Testis (tissue), 3 donors: ENCODE measurements around the gene WFIKKN2. TPM values are rescaled to one million over a fixed set of nuclear protein-coding genes. Genes with fewer than 3 reads are reported as not detected.

ENCODE experiments used
- DNase-seq: peaks from one replicate; pipeline ENCODE4 v3.0.0-alpha.2; 2019
- H3K27ac ChIP-seq, 2 donors: fragments of 200-600 bp; sonication (generic); one replicate each; pipeline ENCODE4 v1.5.1; 2019
- H3K27me3 ChIP-seq: fragments of 200-600 bp; sonication (generic); one replicate; pipeline ENCODE4 v1.5.1; 2019
- H3K36me3 ChIP-seq: fragments of 200-600 bp; sonication (generic); one replicate; pipeline ENCODE4 v1.5.1; 2017; ENCODE audit warnings: low read depth; ENCODE audit errors: missing control alignments
- H3K4me1 ChIP-seq: fragments of 200-600 bp; sonication (generic); one replicate; pipeline ENCODE4 v1.5.1; 2019
- H3K4me3 ChIP-seq, 2 donors: fragments of 200-600 bp; sonication (generic); one replicate each; pipeline ENCODE4 v1.5.1; 2017 to 2019
- H3K9me3 ChIP-seq: fragments of 200-600 bp; sonication (generic); one replicate; pipeline ENCODE4 v1.5.1; 2017
- CTCF ChIP-seq, 3 experiments: fragments of 450-650 bp in 2 of 3; fragments of 200-600 bp in 1 of 3; sonication (generic) in 1 of 3; IDR thresholded peaks; one replicate each; pipeline ENCODE4 v1.5.1; 2016 to 2019; ENCODE audit warnings: antibody characterized with exemption in 3 of 3, mild to moderate bottlenecking in 2 of 3, moderate library complexity in 1 of 3
- POLR2A ChIP-seq: fragments of 450-650 bp; IDR thresholded peaks from one replicate; pipeline ENCODE4 v1.6.1; 2017; ENCODE audit warnings: antibody characterized with exemption, mild to moderate bottlenecking, moderate library complexity
- WGBS, 2 donors: methylation state at CpG; one replicate each; pipeline ENCODE4 v1.1.5; 2018; 5-methylcytosine and 5-hydroxymethylcytosine counted together
- intact Hi-C: fragments of 100-400 bp; cut with DNase I; formaldehyde crosslinking; loops from one replicate; pipeline ENCODE4 v1.15.1; 2023; ENCODE audit warnings: low total_unique reads
- polyA plus RNA-seq: library from polyadenylated mRNA; stranded (reverse); fragments of 350-450 nt; fragmentation: Illumina TruSeq; extraction: RNeasy Lipid Tissue Mini Kit (QIAGEN cat#74804); gene quantifications from one replicate; pipeline ENCODE4 v1.2.3, GENCODE V29; 2014; ENCODE audit warnings: low read depth, low replicate concordance; ENCODE audit not compliant: insufficient read depth
- total RNA-seq, 2 donors: library from RNA; depleted of rRNA; stranded (reverse); fragments of >200 nt; gene quantifications; one replicate each; pipeline ENCODE4 v1.2.3, GENCODE V29; 2016

The WFIKKN2 gene
- total and polyA plus RNA-seq, 3 donors from 2014 or later: 3.7 to 7.3 (median 6.8) TPM

GRCh38 chr17:50792132-50792531 is 43.3 kb upstream of the WFIKKN2 start:
- Histone ChIP-seq H3K36me3 (no peaks in the 10 kb centered on the region), H3K4me1 (peaks cover 5% of the 10 kb centered on the region), H3K27me3 (no peaks in the 10 kb centered on the region), H3K27ac (no peak overlapping the region), H3K9me3 (no peaks in the 10 kb centered on the region), H3K4me3 (no peak overlapping the region)
- 83 to 86% methylated on average over 7 of the region's 7 CpGs for WGBS, 2 donors
- no peak for TF ChIP-seq CTCF (IDR thresholded peaks at IDR 0.05)
- TF ChIP-seq POLR2A: no peak
- intact Hi-C loops: no loop called here
- no peak for DNase-seq

GRCh38 chr17:50793007-50793406 is 42.4 kb upstream of the WFIKKN2 start:
- Histone ChIP-seq H3K27ac (no peak overlapping the region), H3K4me1 (peaks cover 9% of the 10 kb centered on the region), H3K36me3 (no peaks in the 10 kb centered on the region), H3K27me3 (no peaks in the 10 kb centered on the region), H3K9me3 (no peaks in the 10 kb centered on the region), H3K4me3 (no peak overlapping the region)
- no peak for DNase-seq
- no peak for TF ChIP-seq POLR2A
- TF ChIP-seq CTCF (IDR thresholded peaks at IDR 0.05): no peak
- WGBS, 2 donors: 95% methylated on average over 7 to 8 of the region's 8 CpGs
- intact Hi-C loops: no loop called here

GRCh38 chr17:50794361-50794760 is 41.0 kb upstream of the WFIKKN2 start:
- DNase-seq: no peak
- Histone ChIP-seq H3K36me3 (no peaks in the 10 kb centered on the region), H3K4me1 (peaks cover 9% of the 10 kb centered on the region), H3K9me3 (no peaks in the 10 kb centered on the region), H3K4me3 (no peak overlapping the region), H3K27me3 (no peaks in the 10 kb centered on the region), H3K27ac (no peak overlapping the region)
- TF ChIP-seq CTCF (IDR thresholded peaks at IDR 0.05) (no peak), POLR2A (no peak)
- intact Hi-C loops: no loop called here
- 96 to 98% methylated on average over 6 of the region's 6 CpGs for WGBS, 2 donors

- no peak for TF ChIP-seq POLR2A
- TF ChIP-seq CTCF (IDR thresholded peaks at IDR 0.05): no peak
- intact Hi-C loops: no loop called here
- no peak for DNase-seq
- Histone ChIP-seq H3K36me3 (no peaks in the 10 kb centered on the region), H3K4me1 (peaks cover 9% of the 10 kb centered on the region), H3K27ac (no peak overlapping the region), H3K4me3 (no peak overlapping the region), H3K9me3 (no peaks in the 10 kb centered on the region), H3K27me3 (no peaks in the 10 kb centered on the region)
- 42 to 58% methylated on average over 6 to 11 of the region's 11 CpGs for WGBS, 2 donors
These were observed 38.1 kb upstream of the WFIKKN2 start for GRCh38 chr17:50797135-50797810.
